NCI-H2107 treated with DMSO at 0.1 percent for 48 hours (cell line): ENCODE measurements around the gene ODAM.
"Not testable (repeated sequence)": the region's sequence is repeated elsewhere in the genome, so short reads cannot be mapped to it uniquely, and the experiment has no call there.

Experiments used
- DNase-seq: peaks from one replicate; lab custom pipeline; 2025; ENCODE audit not compliant: unreplicated experiment; lab: John Stamatoyannopoulos, UW

ODAM gene

GRCh38 chr4:70221389-70221788, 25.9 kb downstream of the ODAM start:
- not testable (repeated sequence) for DNase-seq

- not testable (repeated sequence) for DNase-seq
These were observed 26.3 kb downstream of the ODAM start for GRCh38 chr4:70221818-70222217.

GRCh38 chr4:70225824-70226223, 30.3 kb downstream of the ODAM start, which contains the start of gene FDCSP:
Gene FDCSP (plus strand): TSS chr4:70226124. CDS start chr4:70231195, 5,071 bp downstream.
- DNase-seq, result no peak

GRCh38 chr4:70236125-70236524, 40.6 kb downstream of the ODAM start:
- no peak for DNase-seq

GRCh38 chr4:70239131-70239883, 43.8 kb downstream of the ODAM start:
- no peak for DNase-seq

GRCh38 chr4:70239884-70240591, 44.5 kb downstream of the ODAM start:
- DNase-seq, result no peak

GRCh38 chr4:70242297-70242696, 46.8 kb downstream of the ODAM start, which contains the start of gene CSN3:
Gene CSN3 (plus strand): TSS chr4:70242597. CDS start chr4:70244820, 2,223 bp downstream.
- not testable (repeated sequence) for DNase-seq

- no peak for DNase-seq
These were observed 47.6 kb downstream of the ODAM start for GRCh38 chr4:70243091-70243490.

- DNase-seq, result no peak
These were observed 55.9 kb downstream of the ODAM start for GRCh38 chr4:70251250-70251944.

- no peak for DNase-seq
These were observed 56.4 kb downstream of the ODAM start for GRCh38 chr4:70251945-70252277.
